Fibroblast of lung (primary cell): ENCODE data around the gene TCP11.

Experiments
- CTCF ChIP-seq, 2 donors: IDR thresholded peaks in 1 of 2; conservative IDR thresholded peaks in 1 of 2; 1 replicate in 1 of 2; 2 replicates in 1 of 2; pipeline ENCODE4 v1.5.1; 2011 to 2012; ENCODE audit warnings: low read length in 2 of 2, control low read depth in 1 of 2, inconsistent platforms in 1 of 2, low read depth in 1 of 2, mild to moderate bottlenecking in 1 of 2
- EZH2 ChIP-seq: IDR thresholded peaks from 2 replicates; pipeline ENCODE4 v1.5.1; 2012; ENCODE audit warnings: low read length, control low read depth, mild to moderate bottlenecking; ENCODE audit errors: missing control alignments

GRCh38 chr6:35090734-35091133 lies 50.4 kb downstream of the TCP11 start:
- TF ChIP-seq EZH2 (no peak), CTCF (conservative IDR thresholded peaks at IDR 0.05 in 1 of 2, IDR thresholded peaks at IDR 0.05 in 1 of 2; ENCODE audit: low read depth in 1 of 2, low read length in 2 of 2) (no peak)
